HG03097 (cell line): ENCODE data around the gene FTO.

ENCODE experiments used
- ATAC-seq: cut with Tn5 transposase; IDR thresholded peaks from one replicate; pipeline ENCODE4 v1.9.1; 2021; ENCODE audit not compliant: unreplicated experiment, low FRiP score

Gene FTO

DNA sequence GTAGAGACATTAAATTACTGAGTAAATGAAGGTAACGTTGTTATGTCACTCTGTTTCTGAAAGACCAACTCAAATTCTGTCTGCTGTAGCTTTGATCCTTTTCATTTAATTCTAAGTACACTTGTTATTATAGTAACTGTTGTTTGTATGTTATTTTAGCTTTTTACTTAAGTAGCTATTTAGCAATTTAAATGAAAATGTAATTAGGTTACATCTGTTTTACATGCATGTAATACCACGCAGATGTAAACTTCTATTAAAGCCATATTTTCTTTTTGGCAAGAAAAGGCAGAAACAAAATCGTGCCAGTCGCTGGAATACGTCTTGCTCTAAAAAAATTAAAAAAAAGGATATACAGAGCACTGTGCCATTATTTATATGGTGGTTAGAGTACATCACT lies 282.8 kb downstream of the FTO start:
- ATAC-seq: no peak

DNA sequence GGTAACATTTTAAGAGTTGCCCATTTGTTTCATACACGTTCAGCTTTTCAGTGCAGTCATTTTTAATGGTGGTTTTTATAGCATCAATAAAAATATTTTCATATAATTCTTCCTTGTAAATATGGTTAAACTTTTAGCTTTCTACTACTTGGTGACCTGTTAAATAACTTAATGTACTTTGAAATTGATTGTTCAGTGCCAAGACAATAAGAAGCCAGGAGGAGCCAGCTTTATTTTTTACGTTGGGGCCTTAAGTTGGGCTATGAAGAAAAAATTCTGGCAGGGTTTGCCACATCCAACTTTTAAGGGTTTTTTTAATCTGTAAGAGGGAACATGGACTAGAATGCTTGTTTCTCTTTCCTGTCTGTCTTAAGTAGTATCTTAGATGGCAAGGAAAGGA lies 284.2 kb downstream of the FTO start:
- ATAC-seq: no peak

- ATAC-seq: no peak
Observed at GRCh38 chr16:53989597-53989996, 285.6 kb downstream of the FTO start.

- ATAC-seq: no peak
Observed at GRCh38 chr16:53991754-53992378, 287.9 kb downstream of the FTO start.

DNA sequence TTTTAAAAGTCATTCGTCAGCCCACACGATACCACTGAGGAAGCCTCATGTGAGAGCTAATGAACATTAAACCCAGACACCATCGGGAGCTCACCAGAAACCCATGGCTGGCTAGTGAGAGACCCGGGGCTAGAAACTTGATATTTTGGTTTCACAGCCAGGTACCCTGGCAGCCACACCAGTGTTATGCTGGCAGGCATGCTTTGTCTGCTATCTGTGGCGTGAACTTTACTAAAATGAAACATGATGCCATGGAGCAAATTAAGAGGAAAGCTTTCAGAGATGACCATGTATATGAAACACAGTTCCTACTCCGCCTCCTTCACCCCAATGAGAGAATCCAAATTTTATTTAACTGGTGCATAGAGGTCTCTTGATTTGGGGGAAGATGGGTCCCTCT lies 291.4 kb downstream of the FTO start:
- no peak for ATAC-seq

- ATAC-seq: no peak
Observed at GRCh38 chr16:53996961-53997360, 293.0 kb downstream of the FTO start.

DNA sequence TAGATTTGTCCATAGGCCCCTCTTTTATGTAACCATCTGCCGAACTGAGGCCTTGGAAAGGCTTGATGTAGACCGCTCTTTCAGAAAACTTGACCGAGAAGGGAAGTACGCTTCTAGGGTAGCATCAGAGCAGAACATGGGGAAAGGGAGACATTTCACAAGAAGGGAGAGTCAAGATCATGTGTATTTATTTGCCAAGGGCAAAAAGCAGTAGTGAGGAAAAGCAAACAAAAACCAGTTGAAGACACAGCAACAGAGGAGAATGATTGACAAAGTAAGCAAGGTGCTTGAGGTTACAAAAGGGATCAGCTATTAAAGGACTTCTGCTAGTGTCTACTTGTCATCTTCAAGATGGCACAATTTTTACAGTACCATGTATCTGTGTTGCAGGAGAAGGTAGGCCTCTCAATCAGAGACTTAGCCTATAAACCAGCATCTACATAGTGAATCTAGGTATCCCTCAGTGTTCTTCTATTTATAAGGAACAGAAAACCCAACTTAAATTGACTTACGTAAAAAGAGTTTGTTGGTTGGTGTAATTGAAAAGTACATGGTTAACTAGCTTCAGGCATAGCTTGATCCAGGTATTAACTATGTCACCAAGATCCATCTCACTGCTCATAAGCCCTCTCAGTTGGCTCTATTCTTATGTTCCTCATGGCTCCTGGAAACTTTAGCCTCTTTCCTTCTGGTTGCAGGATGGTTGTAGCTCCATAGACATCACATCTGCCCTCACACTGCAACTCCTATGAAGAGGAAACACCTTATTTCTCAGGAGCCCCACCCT lies 294.3 kb downstream of the FTO start:
- no peak for ATAC-seq

- no peak for ATAC-seq
Observed at GRCh38 chr16:53998966-53999522, 295.1 kb downstream of the FTO start.

- no peak for ATAC-seq
Observed at GRCh38 chr16:53999841-54000240, 295.9 kb downstream of the FTO start.

- ATAC-seq: no peak
Observed at GRCh38 chr16:54000361-54000760, 296.4 kb downstream of the FTO start.

- ATAC-seq: no peak
Observed at GRCh38 chr16:54006693-54007092, 302.7 kb downstream of the FTO start.

- ATAC-seq: no peak
Observed at GRCh38 chr16:54007504-54007903, 303.5 kb downstream of the FTO start.

DNA sequence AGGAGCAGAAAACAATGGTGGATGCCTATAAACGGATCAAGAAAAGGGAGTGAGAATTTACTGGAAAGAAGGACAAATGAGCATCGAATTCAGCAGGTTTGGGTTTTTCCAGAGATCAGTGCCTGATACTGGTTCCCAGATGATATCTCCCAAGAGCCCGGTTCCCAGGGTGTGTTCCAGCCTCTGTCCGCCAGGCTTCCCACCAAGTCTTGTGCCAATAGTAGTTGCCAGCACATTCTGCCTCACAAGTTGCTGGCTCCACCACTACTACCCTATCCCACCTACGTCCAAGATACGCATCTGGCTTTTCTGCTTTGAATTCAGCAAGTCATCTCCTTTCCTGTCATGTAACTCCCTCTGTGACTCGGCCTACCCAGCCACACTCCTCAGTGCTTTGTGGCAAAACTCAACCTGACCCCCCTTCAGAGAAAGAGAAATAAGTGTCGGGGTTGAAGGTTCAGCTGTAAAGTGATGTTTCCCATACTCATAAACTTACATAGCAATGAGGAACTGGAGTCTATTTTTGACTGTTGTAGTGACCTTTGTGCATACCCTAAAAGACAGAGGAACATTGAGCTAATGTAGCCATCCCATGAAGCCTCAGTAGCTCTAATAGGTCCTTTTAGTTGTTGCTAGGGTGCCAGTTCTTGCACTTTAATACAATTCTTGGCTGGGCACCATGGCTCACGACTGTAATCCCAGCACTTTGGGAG lies 305.7 kb downstream of the FTO start:
- ATAC-seq: no peak

- no peak for ATAC-seq
Observed at GRCh38 chr16:54015147-54015546, 311.2 kb downstream of the FTO start.

DNA sequence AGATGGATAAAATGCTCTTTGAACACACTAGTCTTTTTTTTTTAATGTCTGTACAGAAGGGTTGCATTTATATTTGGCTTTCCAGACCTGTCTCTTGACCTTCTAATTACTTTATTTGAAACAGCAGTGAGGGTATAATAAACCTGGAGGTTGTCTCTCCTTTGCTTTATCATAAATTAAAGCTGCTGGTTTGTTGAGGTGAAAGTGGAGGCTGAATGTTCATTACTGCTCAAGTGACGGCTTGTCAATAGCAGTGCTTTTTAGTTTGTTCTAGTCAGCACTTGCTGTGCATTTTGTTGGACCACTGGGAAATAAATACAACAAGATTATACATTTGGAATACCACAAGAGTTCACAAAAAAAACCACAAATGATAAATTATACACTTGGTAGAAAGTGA lies 318.4 kb downstream of the FTO start:
- no peak for ATAC-seq

DNA sequence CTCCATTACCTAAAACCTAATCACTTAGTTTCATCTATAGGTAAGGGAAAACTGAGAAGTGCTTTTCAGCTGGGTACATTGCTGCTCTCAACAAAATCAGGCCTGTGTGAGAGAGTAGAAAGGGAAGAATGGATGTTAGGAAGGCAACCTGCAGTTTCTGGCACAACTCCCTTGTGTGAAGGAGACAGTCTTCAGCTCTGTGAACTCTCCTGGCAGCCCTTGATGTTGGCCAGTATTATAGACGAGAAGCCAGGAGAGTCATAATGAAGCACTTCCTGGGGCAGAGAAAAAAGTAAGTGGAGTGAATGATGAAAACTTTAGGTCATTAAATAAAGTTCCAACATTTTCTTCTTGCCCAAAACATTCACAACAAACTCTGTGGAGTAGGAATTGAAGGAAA lies 322.5 kb downstream of the FTO start:
- ATAC-seq: no peak

DNA sequence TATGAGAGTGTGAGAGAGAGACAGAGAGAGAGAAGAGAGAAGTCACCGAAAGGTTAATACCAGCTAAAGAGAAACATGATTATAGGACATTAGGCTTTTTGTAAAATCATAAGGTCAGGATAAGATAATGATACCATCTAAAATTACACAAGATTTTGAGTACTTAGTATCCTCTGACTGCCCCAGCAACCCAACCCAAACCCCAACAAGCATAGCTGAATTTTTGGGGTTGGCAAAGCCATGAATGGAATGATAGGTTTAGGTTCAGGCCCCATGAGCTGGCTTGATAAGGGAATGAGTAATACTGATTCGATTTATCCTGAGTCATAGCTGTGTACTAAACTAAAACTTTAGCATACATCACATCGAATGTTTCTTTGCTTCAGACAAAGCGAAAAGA lies 323.1 kb downstream of the FTO start:
- ATAC-seq: no peak

GRCh38 chr16:54027558-54027957 lies 323.6 kb downstream of the FTO start:
- no peak for ATAC-seq

DNA sequence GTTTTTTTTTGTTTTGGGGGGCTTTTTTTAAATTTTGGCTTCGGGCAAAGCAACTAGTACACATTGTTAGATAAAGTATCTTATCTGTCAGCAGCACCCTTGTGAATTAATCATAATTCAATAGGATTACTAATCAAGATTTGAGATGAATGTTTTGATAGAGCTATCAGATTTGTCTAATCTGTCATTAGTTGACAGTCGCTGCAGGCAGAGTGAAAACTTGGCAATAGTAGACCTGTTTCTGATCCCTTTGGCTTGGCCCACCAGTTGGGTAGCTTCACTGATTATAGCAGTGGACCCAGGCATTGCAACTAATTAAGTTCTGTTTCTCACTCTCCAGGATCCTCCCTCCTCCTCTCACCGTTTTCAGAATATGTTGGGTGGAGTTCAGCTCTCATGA lies 324.0 kb downstream of the FTO start:
- ATAC-seq: no peak

DNA sequence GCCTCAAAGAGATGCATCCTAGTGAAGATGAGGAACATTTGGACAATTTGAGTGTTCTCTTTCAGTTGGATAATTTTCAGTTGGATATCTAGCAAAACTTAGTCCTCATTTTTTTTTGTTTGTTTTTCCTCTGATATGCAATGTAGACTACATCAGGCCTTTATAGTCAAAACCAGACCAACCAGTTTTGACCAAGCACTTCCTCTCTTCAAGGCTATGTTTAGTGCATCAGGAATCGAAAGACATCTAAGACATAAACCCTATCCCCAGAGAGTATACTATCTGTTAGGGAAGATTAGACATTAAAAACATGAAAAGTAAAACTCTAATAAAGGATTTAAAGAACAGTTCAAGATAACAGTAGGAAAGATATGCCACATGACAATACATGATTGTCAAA lies 326.5 kb downstream of the FTO start:
- no peak for ATAC-seq

- no peak for ATAC-seq
Observed at GRCh38 chr16:54031107-54031760, 327.3 kb downstream of the FTO start.
